GM12878 (cell line): ENCODE results near the gene PMAIP1. TPM values are rescaled to one million over a fixed set of nuclear protein-coding genes. Genes with fewer than 3 reads are reported as not detected.

ENCODE experiments used
- DPF2 ChIP-seq: fragments of 450-650 bp; IDR thresholded peaks from 2 replicates; pipeline ENCODE4 v1.6.1; 2017; ENCODE audit warnings: mild to moderate bottlenecking
- FOXM1 ChIP-seq: IDR thresholded peaks from 2 replicates; pipeline ENCODE4 v1.6.1; 2012; ENCODE audit warnings: low read depth, mild to moderate bottlenecking, inconsistent platforms, low read length, moderate library complexity
- HDAC2 ChIP-seq: fragments of 200-600 bp; sonication (generic); IDR thresholded peaks from 2 replicates; pipeline ENCODE4 v1.6.1; 2017
- MEF2B ChIP-seq: fragments of 450-650 bp; IDR thresholded peaks from 2 replicates; pipeline ENCODE4 v1.6.1; 2018; ENCODE audit warnings: mild to moderate bottlenecking, moderate library complexity; ENCODE audit not compliant: partially characterized antibody, poor library complexity, severe bottlenecking
- NFIC ChIP-seq: IDR thresholded peaks from 2 replicates; pipeline ENCODE4 v1.6.1; 2012; ENCODE audit warnings: low read depth, mild to moderate bottlenecking, inconsistent platforms, low read length, moderate library complexity
- NFYA ChIP-seq: IDR thresholded peaks from 2 replicates; pipeline ENCODE4 v1.6.1; 2011; ENCODE audit warnings: low read depth, mild to moderate bottlenecking, low read length, improper control_type of control experiment, borderline replicate concordance
- PAX8 ChIP-seq: fragments of 450-650 bp; IDR thresholded peaks from 2 replicates; pipeline ENCODE4 v1.6.1; 2017; ENCODE audit warnings: mild to moderate bottlenecking, moderate library complexity
- RAD51 ChIP-seq: fragments of 450-650 bp; IDR thresholded peaks from 2 replicates; pipeline ENCODE4 v1.6.1; 2016; ENCODE audit warnings: moderate library complexity, mild to moderate bottlenecking, inconsistent platforms
- RB1 ChIP-seq: fragments of 450-650 bp; formaldehyde crosslinking; IDR thresholded peaks from 2 replicates; pipeline ENCODE4 v1.6.1; 2017; ENCODE audit warnings: mild to moderate bottlenecking, borderline replicate concordance
- TAF1 ChIP-seq: IDR thresholded peaks from 2 replicates; pipeline ENCODE4 v1.6.1; 2011; ENCODE audit warnings: mild to moderate bottlenecking, low read depth, low read length, borderline replicate concordance
- YBX1 ChIP-seq: fragments of 450-650 bp; IDR thresholded peaks from 2 replicates; pipeline ENCODE4 v1.6.1; 2016; ENCODE audit warnings: antibody characterized with exemption
- ZNF207 ChIP-seq: fragments of 450-650 bp; IDR thresholded peaks from 2 replicates; pipeline ENCODE4 v1.6.1; 2014; ENCODE audit warnings: antibody characterized with exemption, mild to moderate bottlenecking, borderline replicate concordance
- ZSCAN29 ChIP-seq: fragments of 450-650 bp; IDR thresholded peaks from 2 replicates; pipeline ENCODE4 v1.6.1; 2017; ENCODE audit warnings: mild to moderate bottlenecking, moderate library complexity
- polyA plus RNA-seq, 11 experiments: library from polyadenylated mRNA; depleted of rRNA in 4 of 11; unstranded in 6 of 11; stranded (reverse) in 5 of 11; fragments of >200 nt; fragmentation: Nextera tagmentation in 4 of 11; fragmentation: Illumina TruSeq in 1 of 11; extraction: Ambion mirVana in 4 of 11; extraction: Trizol in 1 of 11; gene quantifications; 1 replicate in 1 of 11; 2 replicates in 10 of 11; pipeline versions ENCODE4 v1.2.1 to v1.2.3, GENCODE V29; 2011 to 2016; ENCODE audit warnings: inconsistent platforms in 2 of 11, missing spikeins in 2 of 11, low read depth in 1 of 11
- total RNA-seq, 4 experiments: library from RNA; depleted of rRNA in 3 of 4; stranded (reverse); fragments of >200 nt in 3 of 4; fragmentation: Illumina TruSeq in 1 of 4; extraction: Trizol in 1 of 4; gene quantifications; 2 replicates each; pipeline versions ENCODE4 v1.2.1 to v1.2.3, GENCODE V29; 2013 to 2021
- TF ChIP-seq, protein P1 (sequence below): IDR thresholded peaks from 2 replicates; pipeline ENCODE4 v1.6.1; 2012; ENCODE audit warnings: improper control_type of control experiment, low read depth, low read length; ENCODE audit not compliant: insufficient replicate concordance
- TF ChIP-seq, protein P2 (sequence below): fragments of 450-650 bp; formaldehyde crosslinking; IDR thresholded peaks from 2 replicates; pipeline ENCODE4 v1.4.0; 2022; ENCODE audit warnings: mild to moderate bottlenecking, moderate library complexity
- TF ChIP-seq, protein P3 (sequence below): fragments of 450-650 bp; IDR thresholded peaks from 2 replicates; pipeline ENCODE4 v1.6.1; 2017; ENCODE audit warnings: mild to moderate bottlenecking, moderate library complexity
- TF ChIP-seq, protein P4 (sequence below): IDR thresholded peaks from 2 replicates; pipeline ENCODE4 v1.6.1; 2011; ENCODE audit warnings: borderline replicate concordance, low read depth, mild to moderate bottlenecking, moderate library complexity, mixed read lengths, low read length; ENCODE audit not compliant: insufficient read depth; ENCODE audit errors: extremely low read length

Gene PMAIP1
- total and polyA plus RNA-seq, 10 of the 15 experiments (the other 5 are each of a cell fraction or from before 2014, with no cell fraction given), result 74.0 to 219 (median 112) TPM

DNA sequence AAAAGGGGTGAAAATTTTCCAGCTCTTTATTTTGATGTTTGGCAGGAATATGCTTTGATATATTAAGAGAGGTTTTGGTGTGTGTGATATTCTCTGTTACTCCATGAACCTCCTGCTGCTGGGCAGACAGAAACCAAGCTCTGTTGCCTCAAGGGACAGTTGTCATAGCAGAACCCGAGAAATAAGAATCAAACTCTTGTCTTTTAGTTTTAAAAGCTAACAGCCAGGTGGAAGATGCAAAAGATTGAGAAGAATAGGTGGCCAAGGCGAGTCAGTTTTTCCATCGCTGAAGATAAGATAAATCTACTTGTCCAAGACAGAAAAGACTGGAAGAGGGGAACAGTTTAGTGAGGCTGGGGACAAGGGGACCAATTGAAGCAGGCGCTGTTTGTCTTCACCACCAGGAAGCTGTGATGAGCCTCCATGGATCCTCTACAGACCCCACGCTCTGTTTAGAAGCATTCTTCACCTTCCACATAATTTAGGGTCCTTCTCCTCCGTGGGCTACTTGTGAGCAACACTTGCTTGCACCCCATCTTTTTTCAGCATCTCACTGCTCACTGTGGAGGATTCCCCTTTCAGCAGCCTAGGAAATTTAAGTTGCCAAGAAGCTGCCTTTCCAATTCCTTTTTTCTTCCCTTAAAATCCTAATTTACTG is 23.9 kb downstream of the PMAIP1 start (continued):
- TF ChIP-seq ZSCAN29, result no peak
- TF ChIP-seq HDAC2, result no peak
- TF ChIP-seq MEF2B, result peak; percentile 88
- TF ChIP-seq FOXM1, result peak; percentile 67; the same call in 1 of the 2 replicates
- TF ChIP-seq DPF2, result no peak
- TF ChIP-seq, protein P1, sequence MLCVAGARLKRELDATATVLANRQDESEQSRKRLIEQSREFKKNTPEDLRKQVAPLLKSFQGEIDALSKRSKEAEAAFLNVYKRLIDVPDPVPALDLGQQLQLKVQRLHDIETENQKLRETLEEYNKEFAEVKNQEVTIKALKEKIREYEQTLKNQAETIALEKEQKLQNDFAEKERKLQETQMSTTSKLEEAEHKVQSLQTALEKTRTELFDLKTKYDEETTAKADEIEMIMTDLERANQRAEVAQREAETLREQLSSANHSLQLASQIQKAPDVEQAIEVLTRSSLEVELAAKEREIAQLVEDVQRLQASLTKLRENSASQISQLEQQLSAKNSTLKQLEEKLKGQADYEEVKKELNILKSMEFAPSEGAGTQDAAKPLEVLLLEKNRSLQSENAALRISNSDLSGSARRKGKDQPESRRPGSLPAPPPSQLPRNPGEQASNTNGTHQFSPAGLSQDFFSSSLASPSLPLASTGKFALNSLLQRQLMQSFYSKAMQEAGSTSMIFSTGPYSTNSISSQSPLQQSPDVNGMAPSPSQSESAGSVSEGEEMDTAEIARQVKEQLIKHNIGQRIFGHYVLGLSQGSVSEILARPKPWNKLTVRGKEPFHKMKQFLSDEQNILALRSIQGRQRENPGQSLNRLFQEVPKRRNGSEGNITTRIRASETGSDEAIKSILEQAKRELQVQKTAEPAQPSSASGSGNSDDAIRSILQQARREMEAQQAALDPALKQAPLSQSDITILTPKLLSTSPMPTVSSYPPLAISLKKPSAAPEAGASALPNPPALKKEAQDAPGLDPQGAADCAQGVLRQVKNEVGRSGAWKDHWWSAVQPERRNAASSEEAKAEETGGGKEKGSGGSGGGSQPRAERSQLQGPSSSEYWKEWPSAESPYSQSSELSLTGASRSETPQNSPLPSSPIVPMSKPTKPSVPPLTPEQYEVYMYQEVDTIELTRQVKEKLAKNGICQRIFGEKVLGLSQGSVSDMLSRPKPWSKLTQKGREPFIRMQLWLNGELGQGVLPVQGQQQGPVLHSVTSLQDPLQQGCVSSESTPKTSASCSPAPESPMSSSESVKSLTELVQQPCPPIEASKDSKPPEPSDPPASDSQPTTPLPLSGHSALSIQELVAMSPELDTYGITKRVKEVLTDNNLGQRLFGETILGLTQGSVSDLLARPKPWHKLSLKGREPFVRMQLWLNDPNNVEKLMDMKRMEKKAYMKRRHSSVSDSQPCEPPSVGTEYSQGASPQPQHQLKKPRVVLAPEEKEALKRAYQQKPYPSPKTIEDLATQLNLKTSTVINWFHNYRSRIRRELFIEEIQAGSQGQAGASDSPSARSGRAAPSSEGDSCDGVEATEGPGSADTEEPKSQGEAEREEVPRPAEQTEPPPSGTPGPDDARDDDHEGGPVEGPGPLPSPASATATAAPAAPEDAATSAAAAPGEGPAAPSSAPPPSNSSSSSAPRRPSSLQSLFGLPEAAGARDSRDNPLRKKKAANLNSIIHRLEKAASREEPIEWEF, result no peak
- TF ChIP-seq PAX8, result no peak
- no peak for TF ChIP-seq NFYA
- TF ChIP-seq RAD51, result no peak
- TF ChIP-seq, protein P2, sequence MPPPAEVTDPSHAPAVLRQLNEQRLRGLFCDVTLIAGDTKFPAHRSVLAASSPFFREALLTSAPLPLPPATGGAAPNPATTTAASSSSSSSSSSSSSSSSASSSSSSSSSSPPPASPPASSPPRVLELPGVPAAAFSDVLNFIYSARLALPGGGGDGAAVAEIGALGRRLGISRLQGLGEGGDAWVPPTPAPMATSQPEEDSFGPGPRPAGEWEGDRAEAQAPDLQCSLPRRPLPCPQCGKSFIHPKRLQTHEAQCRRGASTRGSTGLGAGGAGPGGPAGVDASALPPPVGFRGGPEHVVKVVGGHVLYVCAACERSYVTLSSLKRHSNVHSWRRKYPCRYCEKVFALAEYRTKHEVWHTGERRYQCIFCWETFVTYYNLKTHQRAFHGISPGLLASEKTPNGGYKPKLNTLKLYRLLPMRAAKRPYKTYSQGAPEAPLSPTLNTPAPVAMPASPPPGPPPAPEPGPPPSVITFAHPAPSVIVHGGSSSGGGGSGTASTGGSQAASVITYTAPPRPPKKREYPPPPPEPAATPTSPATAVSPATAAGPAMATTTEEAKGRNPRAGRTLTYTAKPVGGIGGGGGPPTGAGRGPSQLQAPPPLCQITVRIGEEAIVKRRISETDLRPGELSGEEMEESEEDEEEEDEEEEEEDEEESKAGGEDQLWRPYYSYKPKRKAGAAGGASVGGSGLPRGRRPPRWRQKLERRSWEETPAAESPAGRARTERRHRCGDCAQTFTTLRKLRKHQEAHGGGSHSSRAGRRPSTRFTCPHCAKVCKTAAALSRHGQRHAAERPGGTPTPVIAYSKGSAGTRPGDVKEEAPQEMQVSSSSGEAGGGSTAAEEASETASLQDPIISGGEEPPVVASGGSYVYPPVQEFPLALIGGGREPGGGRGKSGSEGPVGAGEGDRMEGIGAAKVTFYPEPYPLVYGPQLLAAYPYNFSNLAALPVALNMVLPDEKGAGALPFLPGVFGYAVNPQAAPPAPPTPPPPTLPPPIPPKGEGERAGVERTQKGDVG (CRISPR knock-in tag), result no peak
- TF ChIP-seq, protein P3, sequence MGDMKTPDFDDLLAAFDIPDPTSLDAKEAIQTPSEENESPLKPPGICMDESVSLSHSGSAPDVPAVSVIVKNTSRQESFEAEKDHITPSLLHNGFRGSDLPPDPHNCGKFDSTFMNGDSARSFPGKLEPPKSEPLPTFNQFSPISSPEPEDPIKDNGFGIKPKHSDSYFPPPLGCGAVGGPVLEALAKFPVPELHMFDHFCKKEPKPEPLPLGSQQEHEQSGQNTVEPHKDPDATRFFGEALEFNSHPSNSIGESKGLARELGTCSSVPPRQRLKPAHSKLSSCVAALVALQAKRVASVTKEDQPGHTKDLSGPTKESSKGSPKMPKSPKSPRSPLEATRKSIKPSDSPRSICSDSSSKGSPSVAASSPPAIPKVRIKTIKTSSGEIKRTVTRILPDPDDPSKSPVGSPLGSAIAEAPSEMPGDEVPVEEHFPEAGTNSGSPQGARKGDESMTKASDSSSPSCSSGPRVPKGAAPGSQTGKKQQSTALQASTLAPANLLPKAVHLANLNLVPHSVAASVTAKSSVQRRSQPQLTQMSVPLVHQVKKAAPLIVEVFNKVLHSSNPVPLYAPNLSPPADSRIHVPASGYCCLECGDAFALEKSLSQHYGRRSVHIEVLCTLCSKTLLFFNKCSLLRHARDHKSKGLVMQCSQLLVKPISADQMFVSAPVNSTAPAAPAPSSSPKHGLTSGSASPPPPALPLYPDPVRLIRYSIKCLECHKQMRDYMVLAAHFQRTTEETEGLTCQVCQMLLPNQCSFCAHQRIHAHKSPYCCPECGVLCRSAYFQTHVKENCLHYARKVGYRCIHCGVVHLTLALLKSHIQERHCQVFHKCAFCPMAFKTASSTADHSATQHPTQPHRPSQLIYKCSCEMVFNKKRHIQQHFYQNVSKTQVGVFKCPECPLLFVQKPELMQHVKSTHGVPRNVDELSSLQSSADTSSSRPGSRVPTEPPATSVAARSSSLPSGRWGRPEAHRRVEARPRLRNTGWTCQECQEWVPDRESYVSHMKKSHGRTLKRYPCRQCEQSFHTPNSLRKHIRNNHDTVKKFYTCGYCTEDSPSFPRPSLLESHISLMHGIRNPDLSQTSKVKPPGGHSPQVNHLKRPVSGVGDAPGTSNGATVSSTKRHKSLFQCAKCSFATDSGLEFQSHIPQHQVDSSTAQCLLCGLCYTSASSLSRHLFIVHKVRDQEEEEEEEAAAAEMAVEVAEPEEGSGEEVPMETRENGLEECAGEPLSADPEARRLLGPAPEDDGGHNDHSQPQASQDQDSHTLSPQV, result no peak
- no peak for TF ChIP-seq ZNF207
- TF ChIP-seq NFIC, result peak; percentile 59; the same call in 1 of the 2 replicates
- TF ChIP-seq TAF1, result no peak
- TF ChIP-seq, protein P4, sequence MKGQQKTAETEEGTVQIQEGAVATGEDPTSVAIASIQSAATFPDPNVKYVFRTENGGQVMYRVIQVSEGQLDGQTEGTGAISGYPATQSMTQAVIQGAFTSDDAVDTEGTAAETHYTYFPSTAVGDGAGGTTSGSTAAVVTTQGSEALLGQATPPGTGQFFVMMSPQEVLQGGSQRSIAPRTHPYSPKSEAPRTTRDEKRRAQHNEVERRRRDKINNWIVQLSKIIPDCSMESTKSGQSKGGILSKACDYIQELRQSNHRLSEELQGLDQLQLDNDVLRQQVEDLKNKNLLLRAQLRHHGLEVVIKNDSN, result no peak
- TF ChIP-seq YBX1, result no peak
- no peak for TF ChIP-seq RB1
